ENCODE data around the gene CCR5AS.
"Not testable (repeated sequence)": the region's sequence is repeated elsewhere in the genome, so short reads cannot be mapped to it uniquely, and the experiment has no call there.

Gene CCR5AS

DNA sequence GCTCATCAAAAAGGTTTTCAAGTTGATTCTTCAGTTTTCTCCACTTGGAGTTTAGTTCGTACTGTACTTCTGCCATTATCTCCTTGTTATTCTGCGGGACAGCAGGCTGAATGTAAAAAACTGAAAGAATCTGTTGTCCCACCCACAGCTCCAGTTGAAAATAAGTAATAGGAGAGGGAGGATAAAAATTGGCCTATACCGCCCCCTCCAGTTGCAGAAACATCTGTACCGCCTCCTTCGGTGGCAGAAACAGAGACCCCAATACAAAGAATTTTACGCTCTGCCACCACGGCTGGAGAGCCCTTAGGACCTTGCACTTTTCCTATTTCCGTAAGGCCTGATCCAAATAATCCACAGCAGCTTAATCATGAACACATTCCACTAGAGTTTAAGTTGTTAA lies 20.5 kb upstream of the CCR5AS start:
- peaks cover 13% of the 10 kb centered on the region for H3K9me3 Mint-ChIP-seq
- not testable (repeated sequence) for H3K4me3 Mint-ChIP-seq; H3K9me2 ChIP-seq (ENCODE audit: insufficient read depth); H3K4me2 ChIP-seq; H3K27me3 Mint-ChIP-seq (ENCODE audit: insufficient read depth, low read depth, poor library complexity); H3K27ac ChIP-seq (ENCODE audit: low read depth); H3K79me2 ChIP-seq (replicated peaks; ENCODE audit: insufficient read depth); H3K27ac Mint-ChIP-seq; H3F3A ChIP-seq (replicated peaks; ENCODE audit: low read depth); H3K4me3 ChIP-seq; H4K20me1 ChIP-seq (replicated peaks; ENCODE audit: insufficient read depth); H3K36me3 Mint-ChIP-seq (ENCODE audit: low read depth); H3K36me3 ChIP-seq (ENCODE audit: insufficient read depth); ATAC-seq; H3K27me3 ChIP-seq (ENCODE audit: insufficient read depth); H3K4me1 ChIP-seq (ENCODE audit: insufficient read depth)
- TF ChIP-seq, protein P1, sequence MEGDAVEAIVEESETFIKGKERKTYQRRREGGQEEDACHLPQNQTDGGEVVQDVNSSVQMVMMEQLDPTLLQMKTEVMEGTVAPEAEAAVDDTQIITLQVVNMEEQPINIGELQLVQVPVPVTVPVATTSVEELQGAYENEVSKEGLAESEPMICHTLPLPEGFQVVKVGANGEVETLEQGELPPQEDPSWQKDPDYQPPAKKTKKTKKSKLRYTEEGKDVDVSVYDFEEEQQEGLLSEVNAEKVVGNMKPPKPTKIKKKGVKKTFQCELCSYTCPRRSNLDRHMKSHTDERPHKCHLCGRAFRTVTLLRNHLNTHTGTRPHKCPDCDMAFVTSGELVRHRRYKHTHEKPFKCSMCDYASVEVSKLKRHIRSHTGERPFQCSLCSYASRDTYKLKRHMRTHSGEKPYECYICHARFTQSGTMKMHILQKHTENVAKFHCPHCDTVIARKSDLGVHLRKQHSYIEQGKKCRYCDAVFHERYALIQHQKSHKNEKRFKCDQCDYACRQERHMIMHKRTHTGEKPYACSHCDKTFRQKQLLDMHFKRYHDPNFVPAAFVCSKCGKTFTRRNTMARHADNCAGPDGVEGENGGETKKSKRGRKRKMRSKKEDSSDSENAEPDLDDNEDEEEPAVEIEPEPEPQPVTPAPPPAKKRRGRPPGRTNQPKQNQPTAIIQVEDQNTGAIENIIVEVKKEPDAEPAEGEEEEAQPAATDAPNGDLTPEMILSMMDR (conservative IDR thresholded peaks at IDR 0.05; ENCODE audit: low read depth in 2 of 2): peak; percentile 47 to 58
- H3K4me1 Mint-ChIP-seq: peaks cover 10% of the 10 kb centered on the region; the same call in 2 of the 3 replicates
- peak overlapping the region; percentile 88; the same call in 1 of the 2 replicates for H2AFZ ChIP-seq
- peak; percentile 31 for DNase-seq (ENCODE audit: low spot score)

DNA sequence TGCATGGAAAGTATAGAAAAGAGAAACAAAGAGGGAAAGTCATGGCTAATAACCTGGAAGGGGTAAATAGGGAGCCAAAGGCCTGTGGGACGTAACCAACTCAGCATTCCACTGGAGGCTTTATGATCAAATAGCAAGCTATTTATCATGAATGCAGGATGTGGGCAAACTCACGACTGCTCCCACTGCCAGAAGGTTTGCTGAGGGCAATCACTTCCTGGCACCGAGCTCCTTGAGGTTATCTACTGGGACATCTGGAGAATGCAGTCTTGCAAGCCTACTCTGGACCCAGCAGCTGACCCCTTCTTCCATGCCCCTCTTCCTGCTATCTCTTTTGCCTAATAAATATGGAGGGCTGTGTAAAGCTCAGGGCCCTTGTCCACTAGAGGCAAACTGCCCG lies 19.6 kb upstream of the CCR5AS start:
- H3K9me2 ChIP-seq (ENCODE audit: insufficient read depth); DNase-seq (ENCODE audit: low spot score); H3K4me1 ChIP-seq (ENCODE audit: insufficient read depth); H3K4me3 ChIP-seq; H4K20me1 ChIP-seq (replicated peaks; ENCODE audit: insufficient read depth); ATAC-seq; H3K27me3 Mint-ChIP-seq (ENCODE audit: insufficient read depth, low read depth, poor library complexity); H3F3A ChIP-seq (replicated peaks; ENCODE audit: low read depth); H3K4me3 Mint-ChIP-seq; H3K36me3 Mint-ChIP-seq (ENCODE audit: low read depth); H3K27ac Mint-ChIP-seq; H3K36me3 ChIP-seq (ENCODE audit: insufficient read depth); H3K27me3 ChIP-seq (ENCODE audit: insufficient read depth); H3K79me2 ChIP-seq (replicated peaks; ENCODE audit: insufficient read depth); H3K27ac ChIP-seq (ENCODE audit: low read depth); H3K9me3 Mint-ChIP-seq; H3K4me2 ChIP-seq: not testable (repeated sequence)
- H2AFZ ChIP-seq: peak overlapping the region; percentile 88
- peaks cover 10% of the 10 kb centered on the region; the same call in 2 of the 3 replicates for H3K4me1 Mint-ChIP-seq

DNA sequence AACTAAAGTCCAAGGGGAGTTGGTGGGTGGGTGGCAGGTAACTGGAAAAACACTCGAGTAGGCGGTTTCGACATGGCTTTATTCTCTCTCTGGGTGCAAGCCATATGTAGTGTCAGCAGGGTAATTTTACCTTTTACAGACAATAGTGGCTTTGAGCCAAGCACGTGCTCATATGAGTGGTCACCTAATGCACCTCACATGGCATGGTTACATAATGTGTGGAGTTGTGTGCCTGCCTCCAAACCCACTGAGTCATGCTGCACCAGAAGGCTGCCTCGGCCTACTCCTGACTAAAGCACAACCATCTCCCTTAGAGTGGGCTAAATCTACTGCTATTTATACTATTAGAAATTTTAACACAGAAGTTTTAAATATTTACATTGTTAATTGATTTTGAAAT lies 16.7 kb upstream of the CCR5AS start:
- Histone ChIP-seq H3K27me3 (ENCODE audit: insufficient read depth) (no peaks in the 10 kb centered on the region), H3K9me2 (ENCODE audit: insufficient read depth) (no peaks in the 10 kb centered on the region), H3K36me3 (ENCODE audit: insufficient read depth) (no peaks in the 10 kb centered on the region), H3K27ac (ENCODE audit: low read depth) (no peak overlapping the region), H3K4me2 (no peak overlapping the region), H3K4me1 (ENCODE audit: insufficient read depth) (no peaks in the 10 kb centered on the region; the same call in 1 of the 2 replicates), H3K79me2 (replicated peaks; ENCODE audit: insufficient read depth) (no peaks in the 10 kb centered on the region), H3K4me3 (no peak overlapping the region), H3F3A (replicated peaks; ENCODE audit: low read depth) (no peaks in the 10 kb centered on the region), H4K20me1 (replicated peaks; ENCODE audit: insufficient read depth) (no peaks in the 10 kb centered on the region), H2AFZ (no peak overlapping the region)
- Mint-ChIP-seq H3K4me3 (no peak overlapping the region), H3K36me3 (ENCODE audit: low read depth) (no peaks in the 10 kb centered on the region), H3K27me3 (ENCODE audit: insufficient read depth, low read depth, poor library complexity) (no peaks in the 10 kb centered on the region), H3K9me3 (no peaks in the 10 kb centered on the region), H3K27ac (no peak overlapping the region), H3K4me1 (peaks cover 10% of the 10 kb centered on the region; the same call in 2 of the 3 replicates)
- DNase-seq (ENCODE audit: low spot score) (no peak), ATAC-seq (no peak)
- TF ChIP-seq ZNF331 (CRISPR knock-in tag; IDR thresholded peaks at IDR 0.05; ENCODE audit: low read depth): no peak
- TF ChIP-seq, protein P1 (conservative IDR thresholded peaks at IDR 0.05; ENCODE audit: low read depth in 2 of 2): no peak

Data from GM23338 (cell line).